Measurements from ENCODE around the gene WDR18. TPM values are rescaled to one million over a fixed set of nuclear protein-coding genes. Genes with fewer than 3 reads are reported as not detected.
A peak's percentile ranks its signal among the peaks of the same experiment; 100 is the strongest.

Gene WDR18
- total RNA-seq, 2 donors from 2014 or later = 18.2 to 42.8 TPM

DNA sequence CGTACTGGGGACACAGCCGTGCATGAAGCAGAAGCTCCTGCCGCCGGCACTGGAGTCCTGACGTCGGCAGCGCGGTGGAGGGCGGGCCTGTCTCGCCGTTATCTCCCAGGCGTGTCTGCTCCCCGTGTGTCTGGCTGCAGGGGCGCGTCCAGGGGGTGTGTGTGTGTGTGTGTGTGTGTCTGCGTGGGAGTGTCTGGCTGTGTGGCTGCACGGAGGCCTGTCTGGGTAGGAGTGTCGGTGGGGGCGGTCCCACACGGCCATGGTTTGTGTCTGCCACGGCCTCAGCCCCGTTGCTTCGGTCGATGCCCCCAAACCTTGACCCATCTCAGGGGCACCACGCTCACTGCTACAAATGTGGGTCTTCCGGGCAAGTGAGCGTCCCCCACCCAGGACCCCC, 40.0 kb upstream of the WDR18 start:
- no peaks in the 10 kb centered on the region for H3K9me3 ChIP-seq (ENCODE audit: control insufficient read depth, low read length, poor library complexity, severe bottlenecking)
- Mint-ChIP-seq H3K36me3 (ENCODE audit: low read depth) (no peaks in the 10 kb centered on the region), H3K4me1 (peaks cover 17% of the 10 kb centered on the region), H3K27me3 (no peaks in the 10 kb centered on the region), H3K27ac (no peak overlapping the region), H3K4me3 (no peak overlapping the region)
- no peak for DNase-seq
- no peak for ATAC-seq

DNA sequence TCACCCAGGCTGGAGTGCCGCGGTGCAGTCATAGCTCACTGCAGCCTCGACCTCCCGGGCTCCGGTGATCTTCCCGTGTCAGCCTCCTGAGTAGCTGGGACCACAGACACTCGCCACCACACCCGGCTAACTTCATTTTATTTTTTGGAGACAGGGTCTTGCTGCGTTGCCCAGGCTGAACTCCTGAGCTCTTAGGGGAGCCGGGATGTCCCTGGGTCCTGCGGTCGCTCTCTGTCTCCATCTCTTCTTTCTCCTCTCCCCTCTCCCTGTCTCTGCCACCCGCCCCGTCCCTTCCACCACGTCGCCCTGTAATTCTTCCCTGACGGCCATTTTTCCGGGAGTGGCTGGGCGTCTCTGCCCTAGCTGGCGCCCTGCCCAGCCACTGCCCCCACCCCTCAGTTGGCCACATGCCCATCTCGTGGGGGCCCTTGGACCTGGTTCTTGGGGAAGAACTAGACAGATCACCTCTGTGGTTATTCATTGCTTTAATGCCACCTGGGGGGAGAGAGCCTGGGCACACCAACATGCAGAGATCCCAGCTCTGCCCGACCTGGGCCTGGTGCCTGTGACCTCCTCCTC, 39.4 kb upstream of the WDR18 start:
- no peaks in the 10 kb centered on the region for H3K9me3 ChIP-seq (ENCODE audit: control insufficient read depth, low read length, poor library complexity, severe bottlenecking)
- ATAC-seq (no peak), DNase-seq (no peak)
- H3K27ac Mint-ChIP-seq = no peak overlapping the region
- H3K4me1 Mint-ChIP-seq = peaks cover 15% of the 10 kb centered on the region
- H3K36me3 Mint-ChIP-seq (ENCODE audit: low read depth) = no peaks in the 10 kb centered on the region
- no peak overlapping the region for H3K4me3 Mint-ChIP-seq
- no peaks in the 10 kb centered on the region for H3K27me3 Mint-ChIP-seq

DNA sequence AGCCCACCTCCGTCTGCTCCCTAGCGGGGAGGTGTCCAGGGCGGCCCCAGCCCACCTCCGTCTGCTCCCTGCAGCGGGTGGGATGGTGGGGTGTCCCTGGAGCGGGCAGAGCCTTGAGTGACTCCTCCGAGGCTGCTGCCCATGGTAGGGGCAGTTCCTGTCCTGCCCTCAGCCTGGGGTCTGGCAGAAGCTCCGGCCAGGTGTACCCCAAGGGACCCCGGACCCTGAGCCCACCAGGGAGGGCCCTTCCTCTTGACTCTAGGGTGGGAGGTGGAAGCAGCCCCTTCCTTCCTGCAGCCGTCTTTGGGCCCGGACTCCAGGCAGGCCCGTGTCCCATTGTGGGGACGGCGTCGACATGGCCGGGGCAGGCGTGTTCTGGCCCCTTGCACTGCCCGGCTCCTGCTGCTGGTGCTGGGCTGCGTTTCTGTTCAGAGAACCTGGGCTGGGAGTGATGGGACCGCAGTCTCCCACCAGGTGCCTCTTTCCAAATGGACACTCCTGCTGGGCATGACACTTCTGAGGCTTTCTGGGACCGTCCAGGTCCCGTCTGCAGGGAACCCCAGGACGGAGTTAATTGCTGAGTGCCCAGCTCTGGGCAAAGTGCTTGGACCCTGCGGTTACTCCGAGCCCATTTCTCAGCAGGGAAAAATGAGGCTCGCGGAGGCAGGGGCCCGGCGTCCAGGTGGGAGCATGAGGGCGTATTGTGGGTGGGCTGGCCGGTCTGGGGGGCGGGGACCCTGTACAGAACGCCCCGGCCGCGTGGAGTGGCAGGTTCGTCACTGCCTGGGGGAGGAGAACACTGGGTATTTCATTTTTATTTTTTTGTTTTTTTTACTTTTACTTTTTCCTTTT, 38.5 kb upstream of the WDR18 start:
- H3K4me3 Mint-ChIP-seq = no peak overlapping the region
- DNase-seq (no peak), ATAC-seq (no peak)
- no peak overlapping the region for H3K27ac Mint-ChIP-seq
- H3K9me3 ChIP-seq (ENCODE audit: control insufficient read depth, low read length, poor library complexity, severe bottlenecking) = no peaks in the 10 kb centered on the region
- peaks cover 7% of the 10 kb centered on the region for H3K4me1 Mint-ChIP-seq
- H3K27me3 Mint-ChIP-seq = no peaks in the 10 kb centered on the region
- no peaks in the 10 kb centered on the region for H3K36me3 Mint-ChIP-seq (ENCODE audit: low read depth)

DNA sequence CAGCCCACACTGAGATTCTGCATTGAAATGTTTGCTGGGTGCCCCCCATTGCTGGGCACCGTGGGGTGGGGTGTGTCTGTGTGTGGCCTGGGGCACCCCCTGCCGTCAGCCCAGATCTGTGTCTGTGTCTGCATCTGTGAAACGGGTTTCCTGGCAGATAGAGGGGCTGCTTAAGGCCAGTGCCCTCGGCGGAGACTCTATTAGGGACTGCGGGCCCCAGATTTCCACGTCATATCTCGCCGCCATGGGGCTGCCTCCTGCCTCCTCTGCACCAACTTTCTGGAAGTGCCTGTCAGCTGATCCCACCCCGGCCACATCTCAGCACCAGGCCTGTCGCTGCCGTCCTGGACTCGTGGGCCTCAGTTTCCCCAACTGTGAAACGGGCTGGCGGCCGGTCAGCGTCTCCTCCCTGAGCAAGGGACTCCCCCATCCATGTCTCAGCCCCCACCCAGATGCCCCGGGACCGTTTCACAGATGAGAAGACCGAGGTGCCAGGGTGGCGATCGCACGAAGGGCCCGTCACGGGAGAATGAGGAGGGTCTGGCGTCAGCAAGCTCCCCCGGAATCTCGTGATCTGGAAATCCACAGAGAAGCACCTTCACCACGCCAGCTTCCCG, 36.9 kb upstream of the WDR18 start:
- Mint-ChIP-seq H3K27me3 (no peaks in the 10 kb centered on the region), H3K27ac (no peak overlapping the region), H3K4me3 (no peak overlapping the region), H3K36me3 (ENCODE audit: low read depth) (no peaks in the 10 kb centered on the region), H3K4me1 (no peaks in the 10 kb centered on the region)
- DNase-seq = no peak
- H3K9me3 ChIP-seq (ENCODE audit: control insufficient read depth, low read length, poor library complexity, severe bottlenecking) = no peaks in the 10 kb centered on the region
- ATAC-seq = peak; percentile 27

DNA sequence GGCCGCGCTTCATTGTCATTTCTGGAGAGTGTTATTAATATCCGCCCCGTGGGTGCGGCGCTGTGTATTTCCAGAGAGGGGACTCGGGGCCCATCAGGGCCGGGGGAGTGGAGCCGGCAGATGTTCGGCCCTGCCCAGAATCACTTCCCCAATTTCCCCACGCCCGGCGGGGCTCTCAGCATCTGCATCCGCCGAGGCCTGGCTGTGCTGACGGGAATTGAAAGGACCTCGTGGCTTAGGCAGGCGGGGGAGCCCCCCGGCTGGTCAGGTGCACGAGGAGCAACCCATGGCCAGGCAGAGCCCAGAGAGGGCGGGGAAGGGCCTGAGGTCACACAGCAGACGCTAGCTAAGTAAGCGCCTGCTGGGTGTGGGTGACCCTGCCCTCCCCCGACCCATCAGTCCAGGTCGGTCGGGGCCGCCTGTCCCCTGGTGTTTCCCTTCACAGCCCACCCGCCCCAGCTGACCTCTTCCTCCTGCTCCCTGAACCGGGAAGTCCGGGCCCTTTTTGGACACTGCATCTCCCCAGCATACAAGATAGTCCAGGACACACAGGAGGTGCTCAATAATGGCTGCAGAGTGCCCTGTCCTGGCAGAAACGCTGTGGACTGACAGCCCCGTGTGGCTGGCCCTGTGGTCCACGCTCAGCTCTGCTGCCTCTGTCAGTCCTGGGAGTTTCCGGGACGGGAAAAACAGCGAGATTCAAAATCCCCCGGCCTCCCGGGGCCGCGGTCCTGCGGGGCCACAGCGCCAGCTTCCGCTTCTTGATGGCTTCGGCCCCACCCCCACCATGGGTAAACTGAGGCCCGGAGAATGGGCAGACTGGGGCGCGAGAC, 36.2 kb upstream of the WDR18 start:
- Mint-ChIP-seq H3K4me1 (no peaks in the 10 kb centered on the region), H3K27ac (no peak overlapping the region), H3K4me3 (no peak overlapping the region), H3K36me3 (ENCODE audit: low read depth) (no peaks in the 10 kb centered on the region), H3K27me3 (no peaks in the 10 kb centered on the region)
- no peaks in the 10 kb centered on the region for H3K9me3 ChIP-seq (ENCODE audit: control insufficient read depth, low read length, poor library complexity, severe bottlenecking)
- DNase-seq (no peak), ATAC-seq (peak; percentile 81)

DNA sequence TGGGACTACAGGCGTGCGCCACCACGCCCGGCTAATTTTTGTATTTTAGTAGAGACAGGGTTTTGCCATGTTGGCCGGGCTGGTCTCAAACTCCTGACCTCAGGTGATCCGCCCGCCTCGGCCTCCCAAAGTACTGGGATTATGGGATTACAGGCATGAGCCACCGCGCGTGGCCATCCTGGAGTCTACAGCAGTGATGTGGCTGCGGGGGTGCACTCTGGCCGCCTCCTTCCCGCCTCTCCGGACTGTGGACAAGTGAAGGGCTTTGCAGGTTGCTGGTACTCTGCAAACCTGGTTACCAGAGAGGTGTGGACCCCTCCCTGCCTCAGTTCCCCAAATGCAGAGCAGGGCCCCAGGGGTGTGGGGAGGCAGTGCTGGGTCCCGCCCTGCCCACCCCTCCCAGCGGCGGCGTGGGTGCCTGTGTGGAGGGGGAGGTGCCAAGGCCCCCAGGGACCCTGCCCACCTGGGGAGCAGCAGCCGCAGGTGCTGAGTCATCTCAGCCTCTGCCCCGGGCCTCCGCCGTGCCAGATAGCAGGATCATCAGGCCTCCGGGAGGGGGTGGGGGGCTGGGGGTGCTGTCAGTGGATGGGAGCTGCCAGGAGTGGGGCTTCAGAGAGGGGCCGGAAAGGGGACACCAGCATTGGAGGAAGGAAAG, 35.2 kb upstream of the WDR18 start:
- no peaks in the 10 kb centered on the region for H3K9me3 ChIP-seq (ENCODE audit: control insufficient read depth, low read length, poor library complexity, severe bottlenecking)
- H3K27ac Mint-ChIP-seq = no peak overlapping the region
- no peaks in the 10 kb centered on the region for H3K27me3 Mint-ChIP-seq
- no peak for ATAC-seq
- no peaks in the 10 kb centered on the region for H3K4me1 Mint-ChIP-seq
- H3K4me3 Mint-ChIP-seq = no peak overlapping the region
- H3K36me3 Mint-ChIP-seq (ENCODE audit: low read depth) = no peaks in the 10 kb centered on the region
- no peak for DNase-seq

DNA sequence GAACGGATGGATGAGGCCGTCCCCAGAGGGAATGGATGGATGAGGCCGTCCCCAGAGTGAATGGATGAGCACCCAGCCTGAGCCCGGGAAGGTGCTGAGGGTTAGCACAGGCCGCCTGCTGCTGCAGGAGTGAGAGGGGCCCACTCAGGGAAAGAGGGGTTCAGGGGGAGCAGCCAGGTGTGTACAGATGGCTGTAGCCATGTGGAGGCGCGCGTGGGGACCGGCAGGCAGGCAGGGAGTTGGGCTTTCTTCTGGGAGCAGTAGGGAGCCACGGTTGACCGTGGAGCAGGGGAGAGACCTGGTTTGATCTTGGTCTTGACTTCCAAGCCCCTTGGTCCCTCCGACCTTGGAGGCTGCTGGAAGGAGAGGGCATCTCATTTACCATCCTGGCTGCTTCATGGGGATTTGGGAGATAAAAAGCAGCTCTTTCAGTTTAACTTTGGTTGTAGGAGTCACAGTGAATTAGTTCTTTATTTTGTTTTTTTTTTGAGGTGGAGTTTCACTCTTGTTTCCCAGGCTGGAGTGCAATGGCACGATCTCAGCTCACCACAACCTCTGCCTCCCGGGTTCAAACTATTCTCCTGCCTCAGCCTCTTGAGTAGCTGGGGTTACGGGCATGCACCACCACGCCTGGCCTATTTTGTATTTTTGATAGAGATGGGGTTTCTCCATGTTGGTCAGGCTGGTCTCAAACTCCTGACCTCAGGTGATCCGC, 33.6 kb upstream of the WDR18 start:
- no peaks in the 10 kb centered on the region for H3K4me1 Mint-ChIP-seq
- no peak for ATAC-seq
- no peaks in the 10 kb centered on the region for H3K9me3 ChIP-seq (ENCODE audit: control insufficient read depth, low read length, poor library complexity, severe bottlenecking)
- no peaks in the 10 kb centered on the region for H3K36me3 Mint-ChIP-seq (ENCODE audit: low read depth)
- no peaks in the 10 kb centered on the region for H3K27me3 Mint-ChIP-seq
- no peak for DNase-seq
- peak overlapping the region; percentile 32 for H3K27ac Mint-ChIP-seq
- no peak overlapping the region for H3K4me3 Mint-ChIP-seq

DNA sequence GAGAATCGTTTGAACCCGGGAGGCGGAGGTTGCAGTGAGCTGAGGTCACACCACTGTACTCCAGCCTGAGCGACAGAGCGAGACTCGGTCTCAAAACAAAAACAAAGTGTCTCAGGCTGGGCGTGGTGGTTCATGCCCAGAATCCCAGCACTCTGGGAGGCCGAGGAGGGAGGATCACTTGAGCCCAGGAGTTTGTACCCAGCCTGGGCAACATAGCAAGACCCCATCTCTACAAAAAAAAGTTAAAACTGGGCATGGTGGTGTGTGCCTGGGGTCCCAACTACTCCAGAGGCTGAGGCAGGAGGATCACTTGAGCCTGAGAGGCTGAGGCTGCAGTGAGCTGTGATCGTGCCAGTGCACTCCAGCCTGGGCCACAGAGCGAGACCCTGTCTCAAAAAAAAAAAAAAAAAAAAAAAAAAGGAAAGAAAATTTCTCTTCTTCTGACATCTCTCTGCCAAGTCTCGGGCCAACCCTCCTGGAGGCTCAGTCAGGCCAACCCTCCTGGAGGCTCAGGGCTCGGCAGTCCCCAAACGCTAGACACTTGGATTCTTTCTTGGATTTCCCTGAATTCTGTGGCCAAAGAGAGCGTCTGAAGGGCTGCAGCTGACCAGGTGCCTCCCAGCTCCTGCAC, 32.0 kb upstream of the WDR18 start:
- H3K27ac Mint-ChIP-seq = no peak overlapping the region
- peak overlapping the region; percentile 50 for H3K4me3 Mint-ChIP-seq
- no peak for DNase-seq
- no peak for ATAC-seq
- no peaks in the 10 kb centered on the region for H3K4me1 Mint-ChIP-seq
- no peaks in the 10 kb centered on the region for H3K36me3 Mint-ChIP-seq (ENCODE audit: low read depth)
- H3K9me3 ChIP-seq (ENCODE audit: control insufficient read depth, low read length, poor library complexity, severe bottlenecking) = no peaks in the 10 kb centered on the region
- no peaks in the 10 kb centered on the region for H3K27me3 Mint-ChIP-seq

DNA sequence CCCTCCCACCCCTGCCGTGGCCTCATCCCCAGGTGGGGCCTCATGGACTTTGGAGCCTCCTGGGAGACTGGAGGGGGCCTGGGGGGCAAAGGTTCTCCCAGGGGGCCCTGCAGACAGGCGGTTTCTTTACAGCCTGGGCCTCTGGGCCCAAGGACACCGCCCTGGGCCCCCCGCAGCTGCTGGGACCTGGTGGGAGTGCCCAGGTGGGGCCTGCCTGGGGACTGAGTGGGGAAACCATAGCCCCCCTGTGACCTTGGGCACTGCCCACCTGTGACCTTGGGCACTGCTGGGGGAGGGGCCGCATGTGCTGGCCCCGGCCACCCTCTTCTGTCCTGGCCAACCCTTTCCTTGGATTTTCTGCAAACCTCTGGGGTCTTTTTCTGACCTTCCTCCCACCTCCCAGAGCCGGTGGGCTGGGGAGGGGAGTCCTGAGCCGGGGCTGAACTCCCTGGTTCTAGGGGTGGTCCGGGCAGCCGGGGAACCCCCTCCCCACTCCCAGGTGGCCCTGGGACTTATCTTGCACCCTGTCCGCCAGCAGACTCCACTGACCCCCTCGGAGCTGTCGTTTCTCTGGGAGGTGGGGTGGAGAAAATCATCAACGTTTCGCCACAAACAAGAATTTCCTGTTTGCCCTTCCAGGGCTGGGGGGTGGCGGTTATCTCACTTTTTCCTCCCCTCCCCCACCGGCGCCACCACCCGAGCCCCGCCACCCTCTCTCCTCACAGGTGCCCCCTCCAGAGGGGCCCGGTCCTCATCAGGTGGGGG, 31.3 kb upstream of the WDR18 start:
- Mint-ChIP-seq H3K27ac (no peak overlapping the region), H3K36me3 (ENCODE audit: low read depth) (no peaks in the 10 kb centered on the region), H3K4me3 (peak overlapping the region; percentile 75), H3K4me1 (no peaks in the 10 kb centered on the region), H3K27me3 (no peaks in the 10 kb centered on the region)
- H3K9me3 ChIP-seq (ENCODE audit: control insufficient read depth, low read length, poor library complexity, severe bottlenecking) = no peaks in the 10 kb centered on the region
- no peak for DNase-seq
- ATAC-seq = no peak

DNA sequence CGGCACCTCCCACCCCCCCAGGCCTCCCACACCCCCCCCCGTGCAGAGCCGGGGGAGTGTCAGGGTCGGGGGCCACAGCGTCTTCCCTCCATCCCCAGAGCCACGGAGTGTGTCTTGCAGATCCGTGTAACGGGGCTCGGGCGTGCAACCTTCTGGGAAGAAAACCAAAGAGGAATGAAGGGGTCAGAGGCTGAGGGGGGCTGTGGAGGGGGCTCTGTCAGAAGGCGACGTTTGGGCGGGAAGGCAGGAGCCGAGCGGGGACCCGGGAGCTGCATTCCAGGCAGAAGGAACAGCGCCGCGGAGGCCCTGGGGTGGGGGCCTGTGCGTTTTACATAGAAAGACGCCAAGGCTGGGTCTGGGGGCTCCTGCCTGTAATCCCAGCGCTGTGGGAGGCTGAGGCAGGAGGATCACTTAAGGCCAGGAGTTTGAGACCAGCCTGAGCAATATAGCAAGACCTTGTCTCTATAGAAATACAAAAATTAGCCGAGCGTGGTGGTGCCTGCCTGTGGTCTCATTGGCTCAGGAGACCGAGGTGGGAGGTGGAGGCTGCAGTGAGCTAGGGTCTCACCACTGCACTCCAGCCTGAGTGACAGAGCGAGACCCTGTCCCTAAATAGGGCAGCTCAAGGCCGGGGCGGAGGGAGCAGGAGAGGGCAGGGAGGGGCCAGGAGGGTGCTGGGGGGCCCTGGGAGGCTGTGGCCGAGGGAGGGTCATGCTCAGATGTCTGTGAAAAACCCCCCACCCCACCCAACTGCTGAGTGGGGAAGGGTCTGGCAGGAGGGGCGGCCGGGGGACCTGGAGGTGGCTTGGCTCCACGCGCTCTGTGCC, 30.5 kb upstream of the WDR18 start:
- Mint-ChIP-seq H3K36me3 (ENCODE audit: low read depth) (no peaks in the 10 kb centered on the region), H3K27ac (no peak overlapping the region), H3K4me3 (peak overlapping the region; percentile 12), H3K27me3 (no peaks in the 10 kb centered on the region), H3K4me1 (no peaks in the 10 kb centered on the region)
- DNase-seq = no peak
- no peaks in the 10 kb centered on the region for H3K9me3 ChIP-seq (ENCODE audit: control insufficient read depth, low read length, poor library complexity, severe bottlenecking)
- no peak for ATAC-seq

DNA sequence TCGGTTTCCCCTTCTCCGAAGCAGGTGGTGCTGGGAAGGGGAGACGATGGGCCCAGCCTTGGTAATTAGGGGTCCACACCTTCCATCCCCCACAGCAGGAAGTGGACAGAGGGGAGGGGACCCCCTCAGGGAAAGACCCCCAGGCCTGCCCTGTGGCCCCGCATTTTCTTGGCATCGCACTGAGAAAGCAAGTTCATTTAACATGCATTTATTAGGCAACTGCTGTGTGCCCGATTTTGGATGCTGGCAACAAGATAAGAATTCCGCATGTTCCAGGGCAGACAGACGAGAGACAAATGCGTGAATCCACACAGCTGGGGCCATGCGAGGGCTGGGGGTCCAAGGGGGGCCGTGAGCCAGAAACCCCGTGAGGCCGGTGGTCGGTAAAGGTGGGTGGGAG, 29.9 kb upstream of the WDR18 start:
- DNase-seq = no peak
- no peaks in the 10 kb centered on the region for H3K27me3 Mint-ChIP-seq
- H3K27ac Mint-ChIP-seq = no peak overlapping the region
- H3K9me3 ChIP-seq (ENCODE audit: control insufficient read depth, low read length, poor library complexity, severe bottlenecking) = no peaks in the 10 kb centered on the region
- no peak for ATAC-seq
- H3K4me1 Mint-ChIP-seq = no peaks in the 10 kb centered on the region
- H3K4me3 Mint-ChIP-seq = no peak overlapping the region
- no peaks in the 10 kb centered on the region for H3K36me3 Mint-ChIP-seq (ENCODE audit: low read depth)
